ENCODE measurements around the gene UBE2S. TPM values are rescaled to one million over a fixed set of nuclear protein-coding genes. Genes with fewer than 3 reads are reported as not detected.
A peak's percentile ranks its signal among the peaks of the same experiment; 100 is the strongest.

Gene UBE2S
- total and polyA plus RNA-seq, 12 donors: 8.8 to 57.1 (median 18.8) TPM

- peak; percentile 98 to 100 (median 99) for DNase-seq
- intact Hi-C loops (cut with DNase I): no loop called here
- Histone ChIP-seq H3K27me3 (no peaks in the 10 kb centered on the region), H3K4me1 (replicated peaks in 1 of 2) (peaks cover 6 to 24% of the 10 kb centered on the region in 2 donors), H3K4me3 (peak overlapping the region in 3 of 4 donors; percentile 49 to 90 (median 71)), H3K9me3 (replicated peaks in 1 of 3) (no peaks in the 10 kb centered on the region), H3K36me3 (replicated peaks in 1 of 2) (peaks cover 0 to 19% of the 10 kb centered on the region in 2 donors), H3K27ac (peak overlapping the region; percentile 89 to 100 (median 96))
- 0 to 1% (median 1%) methylated on average over 50 to 72 of the region's 72 CpGs for WGBS, 4 donors
- TF ChIP-seq POLR2A (IDR thresholded peaks at IDR 0.05) (peak in 1 of 2 donors; percentile 12), CTCF (IDR thresholded peaks at IDR 0.05) (no peak)
Observed at GRCh38 chr19:55407800-55408532, 378 bp upstream of the UBE2S start.

- peaks cover 0 to 29% of the 10 kb centered on the region in 2 donors for H3K36me3 ChIP-seq (replicated peaks in 1 of 2)
- 9 to 49% (median 14%) methylated on average over 6 to 35 of the region's 35 CpGs for WGBS, 4 donors
- H3K4me3 ChIP-seq: peak overlapping the region in 3 of 4 donors; percentile 49 to 90 (median 71)
- H3K27ac ChIP-seq: peak overlapping the region; percentile 89 to 100 (median 96)
- intact Hi-C loops (cut with DNase I): no loop called here
- DNase-seq: peak in 5 of 7 donors; percentile 37 to 58 (median 49)
- no peaks in the 10 kb centered on the region for H3K9me3 ChIP-seq (replicated peaks in 1 of 3)
- H3K4me1 ChIP-seq (replicated peaks in 1 of 2): peaks cover 6 to 24% of the 10 kb centered on the region in 2 donors
- TF ChIP-seq CTCF (IDR thresholded peaks at IDR 0.05): no peak
- TF ChIP-seq POLR2A (IDR thresholded peaks at IDR 0.05): no peak
- H3K27me3 ChIP-seq: no peaks in the 10 kb centered on the region
Observed at GRCh38 chr19:55406826-55407549, 600 bp downstream of the UBE2S start.

- TF ChIP-seq CTCF (IDR thresholded peaks at IDR 0.05): no peak
- no peak for TF ChIP-seq POLR2A (IDR thresholded peaks at IDR 0.05)
- Histone ChIP-seq H3K36me3 (replicated peaks in 1 of 2) (peaks cover 0 to 35% of the 10 kb centered on the region in 2 donors), H3K4me1 (replicated peaks in 1 of 2) (peaks cover 6 to 24% of the 10 kb centered on the region in 2 donors), H3K27me3 (no peaks in the 10 kb centered on the region), H3K27ac (peak overlapping the region in 1 of 5 donors; percentile 99), H3K9me3 (replicated peaks in 1 of 3) (no peaks in the 10 kb centered on the region), H3K4me3 (peak overlapping the region in 1 of 4 donors; percentile 90)
- WGBS, 4 donors: 79 to 89% (median 83%) methylated on average over 11 to 14 of the region's 14 CpGs
- no peak for DNase-seq
- intact Hi-C loops (cut with DNase I): no loop called here
Observed at GRCh38 chr19:55406091-55406825, 1.3 kb downstream of the UBE2S start.

- Histone ChIP-seq H3K36me3 (replicated peaks in 1 of 2) (peaks cover 0 to 40% of the 10 kb centered on the region in 2 donors), H3K27ac (no peak overlapping the region), H3K9me3 (replicated peaks in 1 of 3) (no peaks in the 10 kb centered on the region), H3K4me1 (replicated peaks in 1 of 2) (peaks cover 6 to 24% of the 10 kb centered on the region in 2 donors), H3K27me3 (no peaks in the 10 kb centered on the region), H3K4me3 (no peak overlapping the region)
- intact Hi-C loops (cut with DNase I): no loop called here
- TF ChIP-seq CTCF (IDR thresholded peaks at IDR 0.05) (no peak), POLR2A (IDR thresholded peaks at IDR 0.05) (no peak)
- 80 to 91% (median 86%) methylated on average over 5 of the region's 5 CpGs for WGBS, 4 donors
- no peak for DNase-seq
Observed at GRCh38 chr19:55405638-55406037, 1.9 kb downstream of the UBE2S start.
